Testis (tissue), 3 donors: Measurements from ENCODE around the gene ANKRD33B. TPM values are rescaled to one million over a fixed set of nuclear protein-coding genes. Genes with fewer than 3 reads are reported as not detected.
"Not testable (repeated sequence)": the region's sequence is repeated elsewhere in the genome, so short reads cannot be mapped to it uniquely, and the experiment has no call there.

Source experiments
- DNase-seq: peaks from one replicate; pipeline ENCODE4 v3.0.0-alpha.2; 2019
- H3K27ac ChIP-seq, 2 donors: fragments of 200-600 bp; sonication (generic); one replicate each; pipeline ENCODE4 v1.5.1; 2019
- H3K27me3 ChIP-seq: fragments of 200-600 bp; sonication (generic); one replicate; pipeline ENCODE4 v1.5.1; 2019
- H3K36me3 ChIP-seq: fragments of 200-600 bp; sonication (generic); one replicate; pipeline ENCODE4 v1.5.1; 2017; ENCODE audit warnings: low read depth; ENCODE audit errors: missing control alignments
- H3K4me1 ChIP-seq: fragments of 200-600 bp; sonication (generic); one replicate; pipeline ENCODE4 v1.5.1; 2019
- H3K4me3 ChIP-seq, 2 donors: fragments of 200-600 bp; sonication (generic); one replicate each; pipeline ENCODE4 v1.5.1; 2017 to 2019
- H3K9me3 ChIP-seq: fragments of 200-600 bp; sonication (generic); one replicate; pipeline ENCODE4 v1.5.1; 2017
- POLR2A ChIP-seq: fragments of 450-650 bp; IDR thresholded peaks from one replicate; pipeline ENCODE4 v1.6.1; 2017; ENCODE audit warnings: antibody characterized with exemption, mild to moderate bottlenecking, moderate library complexity
- WGBS, 2 donors: methylation state at CpG; one replicate each; pipeline ENCODE4 v1.1.5; 2018; 5-methylcytosine and 5-hydroxymethylcytosine counted together
- intact Hi-C: fragments of 100-400 bp; cut with DNase I; formaldehyde crosslinking; loops from one replicate; pipeline ENCODE4 v1.15.1; 2023; ENCODE audit warnings: low total_unique reads
- polyA plus RNA-seq: library from polyadenylated mRNA; stranded (reverse); fragments of 350-450 nt; fragmentation: Illumina TruSeq; extraction: RNeasy Lipid Tissue Mini Kit (QIAGEN cat#74804); gene quantifications from one replicate; pipeline ENCODE4 v1.2.3, GENCODE V29; 2014; ENCODE audit warnings: low read depth, low replicate concordance; ENCODE audit not compliant: insufficient read depth
- total RNA-seq, 2 donors: library from RNA; depleted of rRNA; stranded (reverse); fragments of >200 nt; gene quantifications; one replicate each; pipeline ENCODE4 v1.2.3, GENCODE V29; 2016
- TF ChIP-seq, protein P1 (sequence below), 3 experiments: fragments of 450-650 bp in 2 of 3; fragments of 200-600 bp in 1 of 3; sonication (generic) in 1 of 3; IDR thresholded peaks; one replicate each; pipeline ENCODE4 v1.5.1; 2016 to 2019; ENCODE audit warnings: antibody characterized with exemption in 3 of 3, mild to moderate bottlenecking in 2 of 3, moderate library complexity in 1 of 3

Gene ANKRD33B
- total and polyA plus RNA-seq, 3 donors from 2014 or later, result 3.7 to 5.8 (median 5.6) TPM

DNA sequence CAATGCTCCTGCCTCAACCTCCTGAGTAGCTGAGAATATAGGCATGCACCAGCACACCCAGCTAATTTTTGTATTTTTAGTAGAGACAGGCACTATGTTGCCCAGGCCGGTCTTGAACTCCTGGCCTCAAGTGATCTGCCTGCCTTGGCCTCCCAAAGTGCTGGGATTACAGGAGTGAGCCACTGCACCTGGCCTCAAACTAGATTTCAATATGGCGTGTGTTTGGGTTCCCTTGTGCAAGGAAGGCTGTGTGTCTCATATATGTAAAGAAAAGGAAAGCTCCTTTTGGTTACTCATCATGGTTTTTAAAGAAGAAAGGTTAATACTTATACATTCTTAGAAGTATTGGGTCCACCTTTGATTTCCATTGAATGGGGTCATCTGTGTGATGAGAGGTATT lies 70.7 kb downstream of the ANKRD33B start:
- DNase-seq, result no peak
- Histone ChIP-seq H3K27me3 (no peaks in the 10 kb centered on the region), H3K36me3 (no peaks in the 10 kb centered on the region), H3K9me3 (no peaks in the 10 kb centered on the region), H3K27ac (no peak overlapping the region), H3K4me3 (no peak overlapping the region), H3K4me1 (no peaks in the 10 kb centered on the region)
- intact Hi-C loops, result loop anchor here (10.0 kb wide), 1 partner anchor 350 kb away; no protein-coding TSS in a partner anchor
- 96 to 100% methylated on average over 2 of the region's 2 CpGs for WGBS, 2 donors
- no peak for TF ChIP-seq POLR2A
- TF ChIP-seq, protein P1, sequence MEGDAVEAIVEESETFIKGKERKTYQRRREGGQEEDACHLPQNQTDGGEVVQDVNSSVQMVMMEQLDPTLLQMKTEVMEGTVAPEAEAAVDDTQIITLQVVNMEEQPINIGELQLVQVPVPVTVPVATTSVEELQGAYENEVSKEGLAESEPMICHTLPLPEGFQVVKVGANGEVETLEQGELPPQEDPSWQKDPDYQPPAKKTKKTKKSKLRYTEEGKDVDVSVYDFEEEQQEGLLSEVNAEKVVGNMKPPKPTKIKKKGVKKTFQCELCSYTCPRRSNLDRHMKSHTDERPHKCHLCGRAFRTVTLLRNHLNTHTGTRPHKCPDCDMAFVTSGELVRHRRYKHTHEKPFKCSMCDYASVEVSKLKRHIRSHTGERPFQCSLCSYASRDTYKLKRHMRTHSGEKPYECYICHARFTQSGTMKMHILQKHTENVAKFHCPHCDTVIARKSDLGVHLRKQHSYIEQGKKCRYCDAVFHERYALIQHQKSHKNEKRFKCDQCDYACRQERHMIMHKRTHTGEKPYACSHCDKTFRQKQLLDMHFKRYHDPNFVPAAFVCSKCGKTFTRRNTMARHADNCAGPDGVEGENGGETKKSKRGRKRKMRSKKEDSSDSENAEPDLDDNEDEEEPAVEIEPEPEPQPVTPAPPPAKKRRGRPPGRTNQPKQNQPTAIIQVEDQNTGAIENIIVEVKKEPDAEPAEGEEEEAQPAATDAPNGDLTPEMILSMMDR (IDR thresholded peaks at IDR 0.05), result no peak

DNA sequence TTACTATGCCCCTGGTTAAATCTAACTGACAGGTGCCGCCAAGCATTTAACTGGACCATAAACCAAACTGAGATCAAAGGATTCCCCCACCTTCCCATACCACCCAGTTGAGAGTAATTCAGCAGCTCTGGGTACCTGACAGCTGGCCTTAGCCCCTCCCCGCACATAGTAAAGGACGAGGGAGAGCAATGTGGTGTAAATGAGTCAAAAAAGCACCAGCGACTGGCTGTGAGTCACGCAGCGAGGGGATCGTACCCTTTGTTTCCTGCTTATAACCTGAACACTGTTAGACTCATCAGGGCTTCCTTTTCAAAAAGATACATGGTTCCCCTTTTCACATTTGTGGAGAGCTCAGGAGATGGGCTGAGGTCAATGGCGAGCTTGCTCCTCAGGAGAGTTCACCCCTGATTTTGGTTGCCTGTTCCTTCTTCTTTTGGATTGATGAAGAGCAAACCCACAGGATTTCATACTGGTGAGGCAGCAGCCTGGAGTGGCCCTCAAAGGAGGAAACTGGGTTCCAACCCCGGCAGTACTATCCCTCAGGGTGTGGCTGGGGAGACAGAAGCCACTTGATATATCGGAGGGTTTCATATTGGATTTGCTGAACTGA lies 71.5 kb downstream of the ANKRD33B start:
- H3K9me3 ChIP-seq, result no peaks in the 10 kb centered on the region
- WGBS, 2 donors, result 33 to 49% methylated on average over 9 to 10 of the region's 10 CpGs
- H3K36me3 ChIP-seq, result no peaks in the 10 kb centered on the region
- intact Hi-C loops, result loop anchor here (10.0 kb wide), 1 partner anchor 351 kb away; no protein-coding TSS in a partner anchor
- no peaks in the 10 kb centered on the region for H3K4me1 ChIP-seq
- TF ChIP-seq, protein P1 (IDR thresholded peaks at IDR 0.05), result no peak
- no peak for TF ChIP-seq POLR2A
- no peaks in the 10 kb centered on the region for H3K27me3 ChIP-seq
- no peak for DNase-seq
- H3K27ac ChIP-seq, result no peak overlapping the region
- H3K4me3 ChIP-seq, result no peak overlapping the region

DNA sequence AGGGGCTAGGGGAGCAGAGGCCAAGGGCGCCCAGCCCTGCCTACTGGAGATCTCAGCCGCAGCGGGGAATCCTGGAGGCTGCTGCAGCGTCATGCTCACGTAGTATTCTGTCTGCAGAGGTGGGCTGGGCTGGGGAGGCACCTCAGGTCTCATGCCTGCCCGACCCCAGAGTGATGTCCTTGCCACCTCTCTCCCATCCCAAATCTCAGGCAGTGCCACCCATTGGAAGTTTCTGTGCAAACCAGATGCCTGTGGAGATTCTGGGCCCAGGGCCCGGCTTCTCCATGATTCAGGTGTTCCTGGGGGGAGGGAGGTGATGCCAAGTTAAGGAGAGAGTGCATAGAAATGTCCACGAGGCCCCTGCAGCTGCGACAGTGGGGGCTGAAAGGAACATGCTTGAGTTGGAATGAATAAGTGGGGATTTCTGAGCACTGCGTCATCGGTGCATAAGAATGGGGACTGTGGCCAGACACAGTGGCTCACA lies 72.0 kb downstream of the ANKRD33B start:
- Histone ChIP-seq H3K9me3 (no peaks in the 10 kb centered on the region), H3K27me3 (no peaks in the 10 kb centered on the region), H3K4me3 (no peak overlapping the region), H3K27ac (no peak overlapping the region), H3K36me3 (no peaks in the 10 kb centered on the region), H3K4me1 (no peaks in the 10 kb centered on the region)
- intact Hi-C loops, result loop anchor here (10.0 kb wide), 1 partner anchor 351 kb away; no protein-coding TSS in a partner anchor
- 61 to 82% methylated on average over 11 of the region's 11 CpGs for WGBS, 2 donors
- TF ChIP-seq POLR2A, result no peak
- DNase-seq, result no peak

DNA sequence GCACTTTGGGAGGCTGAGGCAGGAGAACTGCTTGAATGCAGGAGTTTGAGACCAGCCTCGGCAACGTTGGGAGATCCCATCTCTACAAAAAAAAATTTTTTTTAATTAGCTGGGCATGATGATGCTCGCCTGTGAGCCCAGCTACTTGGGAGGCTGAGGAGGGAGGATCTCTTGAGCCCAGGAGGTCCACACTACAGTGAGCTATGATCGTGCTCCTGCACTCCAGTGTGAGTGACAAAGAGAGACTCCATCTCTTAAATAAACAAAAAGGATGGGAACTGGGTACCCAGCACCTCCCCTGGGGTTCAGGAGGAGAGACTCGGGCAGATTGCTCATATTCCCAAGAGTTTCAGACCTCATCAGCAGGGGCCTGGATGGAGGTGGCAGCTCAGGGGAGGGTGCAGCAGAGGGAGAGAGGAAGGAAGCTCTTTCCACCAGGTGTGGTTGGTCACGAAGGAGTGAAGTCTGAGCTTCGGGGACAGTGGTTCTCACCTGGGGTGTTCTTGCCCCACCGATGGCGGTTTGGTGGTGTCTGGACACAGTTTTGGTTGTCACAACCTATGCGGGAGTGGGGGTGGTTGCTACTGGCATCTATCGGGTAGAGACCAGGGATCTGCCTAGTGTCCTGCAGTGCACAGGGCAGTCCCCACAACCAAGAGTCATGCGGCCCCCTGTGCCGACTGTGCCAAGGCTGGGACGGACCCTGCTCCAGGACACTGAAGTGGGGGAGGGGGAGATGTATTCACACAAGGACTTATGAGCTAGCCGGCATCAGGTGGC lies 72.7 kb downstream of the ANKRD33B start:
- TF ChIP-seq, protein P1 (IDR thresholded peaks at IDR 0.05), result no peak
- TF ChIP-seq POLR2A, result no peak
- WGBS, 2 donors, result 74 to 78% methylated on average over 15 of the region's 15 CpGs
- intact Hi-C loops, result loop anchor here (10.0 kb wide), 1 partner anchor 352 kb away; no protein-coding TSS in a partner anchor

DNA sequence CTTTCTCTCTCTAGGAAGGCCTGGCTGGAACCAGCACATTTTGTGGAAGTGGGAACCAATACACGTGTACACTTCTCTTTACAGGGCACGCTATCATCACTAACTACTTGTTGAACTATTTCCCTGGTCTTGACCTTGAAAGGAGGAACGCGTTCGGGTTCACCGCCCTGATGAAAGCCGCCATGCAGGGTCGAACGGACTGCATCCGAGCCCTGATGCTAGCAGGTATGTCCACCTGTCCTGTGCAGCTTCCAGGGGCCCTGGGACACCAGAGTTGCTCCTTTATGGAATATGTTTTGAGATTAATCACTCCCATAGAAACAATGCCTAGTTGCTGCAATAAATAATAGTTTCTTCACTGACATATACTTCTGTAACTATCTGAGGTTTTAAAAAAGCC lies 74.1 kb downstream of the ANKRD33B start:
- Histone ChIP-seq H3K27me3 (no peaks in the 10 kb centered on the region), H3K4me3 (no peak overlapping the region), H3K4me1 (no peaks in the 10 kb centered on the region), H3K27ac (no peak overlapping the region), H3K9me3 (no peaks in the 10 kb centered on the region), H3K36me3 (no peaks in the 10 kb centered on the region)
- WGBS, 2 donors, result 26 to 33% methylated on average over 10 of the region's 10 CpGs
- DNase-seq, result no peak
- TF ChIP-seq, protein P1 (IDR thresholded peaks at IDR 0.05), result no peak
- no peak for TF ChIP-seq POLR2A
- intact Hi-C loops, result loop anchor here (10.0 kb wide), 1 partner anchor 353 kb away; no protein-coding TSS in a partner anchor

More for the DNA sequence above, 72.7 kb downstream of the ANKRD33B start:
- Histone ChIP-seq H3K27ac (no peak overlapping the region), H3K4me1 (no peaks in the 10 kb centered on the region), H3K4me3 (no peak overlapping the region), H3K36me3 (no peaks in the 10 kb centered on the region), H3K9me3 (no peaks in the 10 kb centered on the region), H3K27me3 (no peaks in the 10 kb centered on the region)
- no peak for DNase-seq

DNA sequence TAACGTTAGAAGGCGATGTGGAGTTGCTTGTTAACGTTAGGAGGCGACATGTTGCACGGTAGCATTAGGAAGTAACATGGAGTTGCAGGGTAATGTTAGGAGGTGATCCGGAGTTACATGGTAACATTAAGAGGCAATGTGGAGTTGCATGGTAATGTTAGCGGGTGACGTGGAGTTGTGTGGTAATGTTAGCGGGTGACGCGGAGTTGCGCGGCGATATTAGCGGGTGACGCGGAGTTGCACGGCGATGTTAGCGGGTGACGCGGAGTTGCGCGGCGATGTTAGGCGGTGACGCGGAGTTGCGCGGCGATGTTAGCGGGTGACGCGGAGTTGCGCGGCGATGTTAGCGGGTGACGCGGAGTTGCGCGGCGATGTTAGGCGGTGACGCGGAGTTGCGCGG lies 74.9 kb downstream of the ANKRD33B start:
- not testable (repeated sequence) for DNase-seq, H3K4me3 ChIP-seq, H3K27me3 ChIP-seq, H3K36me3 ChIP-seq, H3K4me1 ChIP-seq, H3K9me3 ChIP-seq, H3K27ac ChIP-seq
- intact Hi-C loops, result loop anchor here (10.0 kb wide), 1 partner anchor 354 kb away; no protein-coding TSS in a partner anchor
- 83 to 84% methylated on average over 19 to 48 of the region's 48 CpGs for WGBS, 2 donors
